A549 (cell line): Measurements from ENCODE around the gene SLC19A1. TPM values are rescaled to one million over a fixed set of nuclear protein-coding genes. Genes with fewer than 3 reads are reported as not detected.
A peak's percentile ranks its signal among the peaks of the same experiment; 100 is the strongest.

Experiments used
- ATAC-seq, 2 experiments: fragments of 200-7000 bp in 1 of 2; fragments of >200 bp in 1 of 2; cut with Nextera tagmentation in 1 of 2; cut with Tn5 transposase in 1 of 2; 3 replicates each; pipeline versions ENCODE4 v1.8.0 to v1.9.1; 2018 to 2020; ENCODE audit warnings: mild to moderate bottlenecking in 1 of 2, moderate library complexity in 1 of 2
- CTCF ChIA-PET: fragments of 300-600 bp; sonication (Branson Sonifier 250); formaldehyde crosslinking; extraction: SDS; loops from one replicate; lab custom pipeline; 2021; ENCODE audit warnings: antibody characterized with exemption, inconsistent platforms; lab: Yijun Ruan, JAX
- POLR2A ChIA-PET: fragments of 350-600 bp; formaldehyde crosslinking; extraction: SDS; loops from one replicate; lab custom pipeline; 2021; ENCODE audit warnings: antibody characterized with exemption, inconsistent platforms; lab: Yijun Ruan, JAX
- DNase-seq, 2 experiments: peaks; one replicate each; pipeline versions ENCODE4 v3.0.0 to v3.0.0-alpha.2; 2011 to 2016; ENCODE audit warnings: low read depth in 1 of 2, low spot score in 1 of 2
- FAIRE-seq: peaks from 2 replicates; lab custom pipeline; 2011; peaks lifted over from hg19 to GRCh38; lab: Jason Lieb, UNC
- H3K27ac ChIP-seq, 2 experiments: fragments of >200 bp; sonication (Bioruptor Twin); formaldehyde crosslinking; 3 replicates each; pipeline ENCODE4 v1.5.1; 2016 to 2017
- H3K4me1 ChIP-seq: fragments of >200 bp; sonication (Bioruptor Twin); formaldehyde crosslinking; 3 replicates; pipeline ENCODE4 v1.6.1; 2016
- H3K4me2 ChIP-seq: fragments of >200 bp; sonication (Bioruptor Twin); formaldehyde crosslinking; 3 replicates; pipeline ENCODE4 v1.6.1; 2016
- H3K4me3 ChIP-seq: fragments of >200 bp; sonication (Bioruptor Twin); formaldehyde crosslinking; 3 replicates; pipeline ENCODE4 v1.5.1; 2016
- H3K9me3 ChIP-seq: fragments of >200 bp; sonication (Bioruptor Twin); formaldehyde crosslinking; 3 replicates; pipeline ENCODE4 v1.6.1; 2016
- BCL3 ChIP-seq: fragments of >200 bp; sonication (Bioruptor Twin); formaldehyde crosslinking; IDR thresholded peaks from 3 replicates; pipeline ENCODE4 v1.6.1; 2016
- CBX8 ChIP-seq: fragments of 200-600 bp; sonication (generic); IDR thresholded peaks from 2 replicates; pipeline ENCODE4 v1.6.1; 2016
- CEBPB ChIP-seq, 2 experiments: fragments of >200 bp in 1 of 2; sonication (Bioruptor Twin) in 1 of 2; formaldehyde crosslinking in 1 of 2; IDR thresholded peaks; 2 replicates each; pipeline ENCODE4 v1.6.1; 2012 to 2016
- EHMT2 ChIP-seq: fragments of 200-600 bp; sonication (generic); IDR thresholded peaks from 2 replicates; pipeline ENCODE4 v1.6.1; 2016; ENCODE audit warnings: antibody characterized with exemption, low read depth, mild to moderate bottlenecking, moderate library complexity
- ELK1 ChIP-seq: fragments of 150-350 bp; IDR thresholded peaks from 2 replicates; pipeline ENCODE4 v1.6.1; 2014; ENCODE audit warnings: low read depth, mild to moderate bottlenecking, low read length
- HOXB13 ChIP-seq: fragments of 250-450 bp; sonication (Bioruptor Pico); IDR thresholded peaks from 2 replicates; pipeline ENCODE4 v1.5.0; 2020; ENCODE audit warnings: low read depth, mild to moderate bottlenecking, moderate library complexity
- MAFK ChIP-seq: fragments of 450-650 bp; IDR thresholded peaks from 2 replicates; pipeline ENCODE4 v1.6.1; 2014; ENCODE audit not compliant: partially characterized antibody
- MAX ChIP-seq: IDR thresholded peaks from 2 replicates; pipeline ENCODE4 v1.6.1; 2012
- MYC ChIP-seq: IDR thresholded peaks from 2 replicates; pipeline ENCODE4 v1.6.1; 2012; ENCODE audit warnings: mild to moderate bottlenecking, inconsistent platforms, low read length, improper control_type of control experiment, borderline replicate concordance
- NFE2L2 ChIP-seq: fragments of 150-350 bp; conservative IDR thresholded peaks from 2 replicates; pipeline ENCODE4 v1.6.1; 2014; ENCODE audit warnings: low read length
- POLR2A ChIP-seq: IDR thresholded peaks from 2 replicates; pipeline ENCODE4 v1.6.1; 2012; ENCODE audit warnings: mild to moderate bottlenecking, low read length
- POLR2AphosphoS2 ChIP-seq: conservative IDR thresholded peaks from 2 replicates; pipeline ENCODE4 v1.6.1; 2012; ENCODE audit warnings: low read length, improper control_type of control experiment, inconsistent platforms
- RARB ChIP-seq: fragments of 250-450 bp; sonication (Bioruptor Pico); IDR thresholded peaks from 2 replicates; pipeline ENCODE4 v1.8.0; 2021; ENCODE audit warnings: mild to moderate bottlenecking, moderate library complexity
- REST ChIP-seq: fragments of 200-600 bp; sonication (generic); IDR thresholded peaks from 2 replicates; pipeline ENCODE4 v1.6.1; 2016; ENCODE audit warnings: antibody characterized with exemption, mild to moderate bottlenecking, moderate library complexity
- RFX5 ChIP-seq: fragments of 450-650 bp; IDR thresholded peaks from 2 replicates; pipeline ENCODE4 v1.7.1; 2014; ENCODE audit warnings: antibody characterized with exemption, mild to moderate bottlenecking, moderate library complexity
- SMC3 ChIP-seq: fragments of >200 bp; sonication (Bioruptor Twin); formaldehyde crosslinking; IDR thresholded peaks from 3 replicates; pipeline ENCODE4 v1.6.1; 2018; ENCODE audit warnings: inconsistent platforms
- TFCP2L1 ChIP-seq: fragments of 250-450 bp; sonication (Bioruptor Pico); IDR thresholded peaks from 2 replicates; pipeline ENCODE4 v1.5.0; 2021; ENCODE audit warnings: mild to moderate bottlenecking
- TP53 ChIP-seq: fragments of 250-450 bp; sonication (Bioruptor Pico); IDR thresholded peaks from 2 replicates; pipeline ENCODE4 v1.5.0; 2021; ENCODE audit warnings: mild to moderate bottlenecking, moderate library complexity
- WGBS: methylation state at CpG from one replicate; pipeline ENCODE4 v1.1.6; 2017; ENCODE audit errors: missing lambda C conversion rate; 5-methylcytosine and 5-hydroxymethylcytosine counted together
- polyA plus RNA-seq, 4 experiments: library from polyadenylated mRNA; depleted of rRNA in 3 of 4; stranded (reverse); fragments of >200 nt; fragmentation: RNase III in 1 of 4; extraction: RNeasy Plus Mini Kit Qiagen cat#74134 plus additional on column Dnase treatment in 1 of 4; gene quantifications; 2 replicates in 3 of 4; 3 replicates in 1 of 4; pipeline ENCODE4 v1.2.3, GENCODE V29; 2011 to 2017

Gene SLC19A1
- polyA plus RNA-seq, 2 of the 4 experiments (the other 2 are of a cell fraction) = 9.8 to 14.0 TPM

- CTCF ChIA-PET = interaction anchor here (0.7 kb wide), 1 partner anchor 184 kb away, joined by 3 read pairs; no protein-coding TSS in a partner anchor
- no peak for TF ChIP-seq MYC
- no peak for TF ChIP-seq RARB (CRISPR knock-in tag)
- TF ChIP-seq EHMT2 = no peak
- TF ChIP-seq RFX5 = no peak
- no peak for TF ChIP-seq BCL3
- no peak for TF ChIP-seq HOXB13 (CRISPR knock-in tag)
- TF ChIP-seq TP53 (CRISPR knock-in tag) = no peak
- no peak for TF ChIP-seq CBX8
- TF ChIP-seq REST = no peak
- no peak for TF ChIP-seq POLR2AphosphoS2
- TF ChIP-seq ELK1 = no peak
- no peak for TF ChIP-seq MAFK
- TF ChIP-seq CEBPB (IDR thresholded peaks at IDR 0.05) = no peak
- TF ChIP-seq, all 56 proteins: peak for 0
- Histone ChIP-seq H3K9me3 (peaks cover 10% of the 10 kb centered on the region), H3K4me3 (no peak overlapping the region), H3K4me2 (no peak overlapping the region), H3K27ac (no peak overlapping the region), H3K4me1 (no peaks in the 10 kb centered on the region)
- FAIRE-seq (no peak), DNase-seq (no peak), ATAC-seq (no peak)
- POLR2A ChIA-PET = no interaction called here
- 95% methylated on average over 5 of the region's 22 CpGs for WGBS
Observed at GRCh38 chr21:45514311-45515021, 27.8 kb downstream of the SLC19A1 start.

- Histone ChIP-seq H3K9me3 (peaks cover 6% of the 10 kb centered on the region; the same call in 2 of the 3 replicates), H3K4me2 (no peak overlapping the region), H3K27ac (no peak overlapping the region), H3K4me3 (no peak overlapping the region), H3K4me1 (no peaks in the 10 kb centered on the region)
- FAIRE-seq = no peak
- POLR2A ChIA-PET = no interaction called here
- CTCF ChIA-PET = no interaction called here
- 80% methylated on average over 1 of the region's 11 CpGs for WGBS
- peak; percentile 6 to 16; a peak in 3 of 6 replicates for ATAC-seq
- no peak for DNase-seq
- no peak for TF ChIP-seq CBX8
- no peak for TF ChIP-seq BCL3
- no peak for TF ChIP-seq MAX
- TF ChIP-seq SMC3 = no peak
- TF ChIP-seq MYC = no peak
- TF ChIP-seq NFE2L2 = no peak
- TF ChIP-seq POLR2A = no peak
- no peak for TF ChIP-seq TFCP2L1 (CRISPR knock-in tag)
Observed at GRCh38 chr21:45513741-45514310, 28.4 kb downstream of the SLC19A1 start.
